Left colon (tissue), 2 donors: Measurements from ENCODE around the gene DHX57. TPM values are rescaled to one million over a fixed set of nuclear protein-coding genes. Genes with fewer than 3 reads are reported as not detected.
"Not testable (repeated sequence)": the region's sequence is repeated elsewhere in the genome, so short reads cannot be mapped to it uniquely, and the experiment has no call there.

Source experiments
- ATAC-seq: fragments of 200-7000 bp; cut with Tn5 transposase; one replicate; pipeline ENCODE4 v1.9.1; 2020; ENCODE audit warnings: mild to moderate bottlenecking, moderate library complexity
- DNase-seq, 2 donors: peaks; one replicate each; pipeline ENCODE4 v3.0.0-alpha.2; 2020
- intact Hi-C, 2 donors: fragments of 100-400 bp; cut with DNase I in 1 of 2; cut with micrococcal nuclease in 1 of 2; formaldehyde crosslinking; loops; one replicate each; pipeline versions ENCODE4 v1.11.2 to v1.14.0; 2022; cut with DNase I, micrococcal nuclease
- total RNA-seq, 2 donors: library from RNA; stranded (reverse); fragmentation: NEBNext Ultra II Directional; extraction: Animal tissue kit (Norgen Biotek cat#: 25700); gene quantifications; one replicate each; pipeline ENCODE4 v1.2.1, GENCODE V29; 2021
- donor health status: DM: no; HTN: no; CAD: no.
- donor health status: DM: yes; HTN: yes; CAD: no.

Gene DHX57
- total RNA-seq, 2 donors from 2014 or later: 9.6 to 14.1 TPM

DNA sequence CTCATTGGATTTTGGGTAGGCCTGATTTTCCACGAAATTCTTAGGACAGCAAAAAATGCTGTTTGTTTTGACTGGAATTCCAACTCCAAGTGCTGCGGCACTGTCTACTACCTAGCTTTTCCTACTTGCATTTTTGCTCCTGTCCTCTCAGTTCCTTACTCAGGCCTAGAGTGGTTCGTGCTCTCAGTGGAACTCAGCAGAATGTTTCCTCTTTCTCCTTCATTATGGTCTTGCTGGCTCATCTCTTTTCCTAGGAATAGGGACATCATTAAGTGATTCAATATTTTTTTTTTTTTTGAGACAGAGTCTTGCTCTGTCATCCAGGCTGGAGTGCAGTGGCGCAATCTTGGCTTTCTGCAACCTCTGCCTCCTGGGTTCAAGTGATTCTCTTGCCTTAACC lies 59.8 kb downstream of the DHX57 start:
- DNase-seq (no peak), ATAC-seq (no peak)
- intact Hi-C loops: no loop called here

GRCh38 chr2:38810488-38810887 lies 65.2 kb downstream of the DHX57 start:
- ATAC-seq: no peak
- intact Hi-C loops: no loop called here
- no peak for DNase-seq

GRCh38 chr2:38808677-38809076 lies 67.1 kb downstream of the DHX57 start:
- intact Hi-C loops: no loop called here
- DNase-seq (no peak), ATAC-seq (no peak)

GRCh38 chr2:38806733-38807059 lies 69.0 kb downstream of the DHX57 start:
- intact Hi-C loops: no loop called here
- DNase-seq (no peak), ATAC-seq (no peak)

DNA sequence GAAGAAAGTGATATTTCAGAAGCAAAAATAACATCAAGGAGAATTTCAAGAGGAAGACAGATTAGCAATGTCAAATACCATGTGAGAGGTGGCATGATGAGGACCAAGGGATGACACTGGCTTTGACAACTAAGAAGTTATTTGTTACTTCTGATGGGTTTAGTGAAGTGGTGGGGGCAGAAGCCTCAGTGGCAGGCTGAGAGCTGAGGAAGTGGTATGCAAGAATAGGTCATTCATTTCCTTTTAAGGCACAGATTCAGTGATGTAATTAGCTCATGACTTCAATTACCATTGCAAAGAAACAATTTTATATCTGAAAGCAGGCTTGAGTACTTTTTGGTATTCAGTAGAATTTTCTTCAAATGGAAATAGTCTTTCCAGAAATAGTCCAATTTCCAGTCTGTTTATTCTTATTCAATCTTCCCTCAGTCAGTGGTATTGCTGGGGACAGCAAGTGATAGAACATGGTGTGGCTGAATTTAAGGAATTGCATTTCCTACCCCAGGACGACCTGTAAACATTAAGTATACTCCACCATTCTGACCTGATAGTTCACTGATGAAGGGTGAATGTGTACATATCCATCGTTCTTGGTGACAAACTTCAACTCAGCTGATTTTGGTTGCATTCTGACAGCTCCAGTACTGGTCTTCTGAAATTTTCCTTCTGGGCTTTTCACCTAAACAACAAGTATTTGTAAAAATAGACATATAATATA lies 69.6 kb downstream of the DHX57 start:
- intact Hi-C loops: no loop called here
- ATAC-seq (no peak), DNase-seq (no peak)

GRCh38 chr2:38797953-38798352 lies 77.8 kb downstream of the DHX57 start:
- intact Hi-C loops: no loop called here
- no peak for DNase-seq
- no peak for ATAC-seq

DNA sequence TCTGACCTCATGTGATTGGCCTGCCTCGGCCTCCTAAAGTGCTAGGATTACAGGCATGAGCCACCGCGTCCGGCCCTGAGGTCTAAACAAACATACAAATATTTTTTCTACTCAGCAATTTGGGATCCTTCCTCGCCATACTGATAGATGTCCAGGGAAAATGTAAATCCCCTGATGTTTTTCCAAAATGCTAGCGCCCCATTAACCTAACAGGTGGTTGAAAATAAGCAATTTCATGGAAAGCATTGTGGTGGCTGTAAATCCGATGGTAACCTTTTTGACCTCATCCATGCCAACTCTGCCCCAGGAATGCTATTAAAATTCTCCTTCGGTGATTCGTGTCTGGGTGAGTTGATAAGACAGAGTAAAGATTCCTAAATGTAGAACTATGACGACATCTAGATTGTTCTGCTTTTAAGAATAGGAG lies 78.5 kb downstream of the DHX57 start:
- DNase-seq (no peak), ATAC-seq (no peak)
- intact Hi-C loops: no loop called here

DNA sequence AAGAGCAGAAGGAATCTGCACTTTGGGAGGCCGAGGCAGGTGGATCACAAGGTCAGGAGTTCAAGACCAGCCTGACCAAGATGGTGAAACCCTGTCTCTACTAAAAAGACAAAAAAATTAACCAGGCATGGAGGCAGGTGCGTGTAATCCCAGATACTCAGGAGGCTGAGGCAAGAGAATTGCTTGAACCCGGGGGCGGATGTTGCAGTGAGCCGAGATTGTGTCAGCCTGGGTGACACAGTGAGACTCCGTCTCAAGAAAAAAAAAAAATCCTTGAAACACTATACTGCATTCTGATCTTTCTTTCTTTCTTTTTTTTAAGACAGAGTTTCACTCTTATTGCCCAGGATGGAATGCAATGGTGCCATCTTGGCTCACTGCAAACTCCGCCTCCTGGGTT lies 80.7 kb downstream of the DHX57 start:
- ATAC-seq, intact Hi-C loops, DNase-seq: not testable (repeated sequence)

DNA sequence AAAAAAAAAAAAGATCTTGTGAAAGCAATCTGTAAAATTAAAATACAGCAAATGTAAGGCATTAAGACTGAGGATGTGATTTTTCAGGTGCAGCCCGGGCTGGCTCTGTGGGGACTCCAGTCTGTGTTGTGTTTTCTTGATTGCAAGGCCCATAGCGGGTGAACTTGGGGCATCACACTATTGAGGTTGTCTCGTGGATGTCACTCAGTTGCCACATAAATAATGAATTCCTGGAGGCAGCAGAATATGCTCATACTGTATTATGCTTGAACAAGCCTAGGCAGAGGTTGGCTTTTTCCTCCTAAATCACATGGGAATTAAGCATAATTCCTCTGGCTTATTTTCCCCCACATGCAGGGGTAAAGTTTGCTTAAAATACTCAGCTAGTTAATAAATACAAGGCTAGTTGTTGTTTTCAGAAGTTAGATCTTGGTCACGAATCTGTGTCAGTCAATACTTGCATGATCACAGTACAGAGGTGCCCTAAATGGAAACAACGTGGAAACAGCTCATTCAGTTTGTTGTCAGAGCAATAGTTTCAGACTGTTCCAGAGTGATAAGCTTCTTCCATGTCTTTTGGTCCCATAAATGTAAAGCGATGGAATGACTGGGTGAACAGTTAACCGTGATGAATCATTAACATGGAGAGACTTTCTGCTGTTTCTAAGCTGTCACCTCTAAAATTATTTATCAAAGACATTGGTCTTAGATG lies 81.3 kb downstream of the DHX57 start:
- peak; percentile 80 for ATAC-seq
- intact Hi-C loops: no loop called here
- no peak for DNase-seq

GRCh38 chr2:38793511-38793910 lies 82.2 kb downstream of the DHX57 start:
- intact Hi-C loops: no loop called here
- DNase-seq: no peak
- ATAC-seq: peak; percentile 44

DNA sequence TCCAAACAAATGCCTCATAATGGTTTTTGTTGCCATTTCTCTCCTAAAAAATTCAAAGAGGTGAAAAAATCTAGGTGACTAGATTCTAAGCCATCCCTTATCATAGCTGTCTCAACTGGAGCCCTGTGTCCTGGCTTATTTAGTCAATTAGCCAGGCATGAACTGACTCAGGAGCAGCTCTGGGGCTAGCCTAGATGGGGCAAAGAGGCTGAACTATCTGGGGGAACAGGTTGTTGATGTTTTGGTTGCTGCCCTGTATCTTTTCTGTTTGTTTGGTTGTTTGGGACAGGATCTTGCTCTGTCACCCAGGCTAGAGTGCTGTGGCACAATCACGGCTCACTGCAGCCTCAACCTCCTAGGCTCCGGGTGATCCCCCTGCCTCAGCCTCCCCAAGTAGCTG lies 83.0 kb downstream of the DHX57 start:
- DNase-seq: no peak
- intact Hi-C loops: no loop called here
- no peak for ATAC-seq

- ATAC-seq, DNase-seq, intact Hi-C loops: not testable (repeated sequence)
Observed at GRCh38 chr2:38792321-38792720, 83.4 kb downstream of the DHX57 start.

DNA sequence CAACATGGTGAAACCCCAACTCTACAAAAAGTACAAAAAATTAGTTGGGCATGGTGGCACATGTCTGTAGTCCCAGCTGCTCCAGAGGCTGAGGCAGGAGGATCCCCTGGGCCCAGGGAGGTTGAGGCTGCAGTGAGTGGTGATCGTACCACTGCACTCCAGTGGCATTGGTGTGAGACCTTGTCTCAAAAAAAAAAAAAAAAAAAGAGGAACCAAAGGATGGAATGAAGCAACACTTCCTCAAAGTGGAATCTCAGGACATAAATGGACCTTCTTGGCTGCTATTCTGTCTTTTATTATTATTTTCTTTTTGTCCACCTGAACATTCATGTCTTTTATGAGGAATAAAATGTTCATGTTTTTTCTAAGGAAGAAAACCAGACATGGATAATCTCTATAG lies 84.0 kb downstream of the DHX57 start:
- DNase-seq: no peak
- ATAC-seq: no peak
- intact Hi-C loops: no loop called here

DNA sequence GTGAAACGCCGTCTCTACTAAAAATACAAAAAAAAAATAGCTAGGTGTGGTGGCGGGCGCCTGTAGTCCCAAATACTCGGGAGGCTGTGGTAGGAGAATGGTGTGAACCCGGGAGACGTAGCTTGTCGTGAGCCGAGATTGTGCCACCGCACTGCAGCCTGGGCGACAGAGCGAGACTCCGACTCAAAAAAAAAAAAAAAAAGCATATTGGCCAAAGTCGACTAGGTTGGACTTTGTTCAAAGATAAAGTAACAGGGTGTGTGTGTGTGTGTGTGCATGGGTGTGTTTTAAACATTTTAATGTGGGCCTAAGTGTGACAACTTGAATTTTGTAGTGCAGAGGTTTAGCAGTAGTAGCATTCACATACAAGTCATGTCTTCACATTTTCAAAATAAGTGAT lies 86.0 kb downstream of the DHX57 start:
- intact Hi-C loops: no loop called here
- ATAC-seq (peak; percentile 84), DNase-seq (peak; percentile 26)

DNA sequence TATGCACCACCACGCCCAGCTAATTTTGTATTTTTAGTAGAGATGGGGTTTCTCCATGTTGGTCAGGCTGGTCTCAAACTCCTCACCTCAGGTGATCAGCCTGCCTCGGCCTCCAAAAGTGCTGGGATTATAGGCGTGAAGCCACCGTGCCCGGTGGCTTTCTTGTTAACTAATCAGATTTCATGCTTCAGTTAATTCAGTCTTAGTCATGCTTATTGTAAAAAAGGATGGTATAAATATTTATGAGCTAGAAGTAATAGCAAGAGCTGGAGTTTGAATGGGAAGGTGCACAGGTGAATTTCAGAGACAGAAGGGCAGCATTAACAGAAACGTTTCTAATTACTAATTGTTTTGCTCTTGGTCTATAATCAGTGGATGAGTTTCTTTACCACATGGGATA lies 87.4 kb downstream of the DHX57 start:
- ATAC-seq: no peak
- no peak for DNase-seq
- intact Hi-C loops: no loop called here

DNA sequence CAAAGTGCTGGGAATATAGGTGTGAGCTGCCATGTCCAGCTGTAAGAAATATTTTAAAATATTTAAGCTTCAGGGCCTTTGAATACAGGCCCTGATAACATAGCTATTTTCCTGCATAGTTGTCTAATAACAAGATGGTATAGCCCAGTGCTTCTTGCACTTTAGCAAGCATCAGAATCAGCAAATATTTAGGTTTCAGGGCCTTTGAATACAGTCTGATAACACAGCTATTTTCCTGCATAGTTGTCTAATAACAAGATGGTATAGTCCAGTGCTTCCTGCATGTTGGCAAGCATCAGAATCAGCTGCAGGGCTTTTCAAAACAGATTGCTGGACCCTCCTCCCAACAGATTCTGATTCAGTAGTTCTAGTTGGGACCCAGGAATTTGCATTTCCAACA lies 92.1 kb downstream of the DHX57 start:
- DNase-seq (no peak), ATAC-seq (no peak)
- intact Hi-C loops: no loop called here

DNA sequence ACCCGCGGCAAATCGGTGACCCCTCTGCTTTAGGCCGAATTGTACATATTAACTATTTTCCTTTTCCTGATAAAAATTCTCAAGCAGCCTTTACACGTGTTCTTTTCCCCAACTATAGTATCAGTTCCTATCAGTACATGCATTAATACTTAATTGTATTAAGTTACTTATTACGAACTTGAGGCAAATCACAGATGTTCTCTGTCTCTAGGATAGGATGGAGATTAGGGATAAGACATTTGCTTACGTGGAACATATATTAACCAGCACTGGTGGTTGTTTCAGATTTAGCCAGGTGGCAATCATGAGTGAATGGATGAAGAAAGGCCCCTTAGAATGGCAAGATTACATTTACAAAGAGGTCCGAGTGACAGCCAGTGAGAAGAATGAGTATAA lies 97.0 kb downstream of the DHX57 start:
- intact Hi-C loops: no loop called here
- no peak for ATAC-seq
- DNase-seq: no peak

DNA sequence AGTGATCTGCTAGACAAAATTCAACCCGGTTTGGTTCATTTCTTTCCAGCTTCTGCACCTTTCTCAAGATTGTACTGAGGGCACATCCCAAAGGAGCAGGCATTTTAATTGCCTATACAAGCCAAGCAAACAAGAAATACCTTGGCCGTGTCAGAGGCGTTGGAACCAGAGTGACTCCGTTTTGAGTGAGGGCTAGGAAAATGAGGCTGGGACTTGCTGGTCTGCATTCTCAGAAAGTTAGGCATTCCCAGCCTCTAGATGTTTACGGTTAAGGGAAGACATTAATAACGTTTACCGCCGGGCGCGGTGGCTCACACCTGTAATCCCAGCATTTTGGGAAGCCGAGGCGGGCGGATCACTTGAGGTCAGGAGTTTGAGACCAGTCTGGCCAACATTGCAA lies 99.2 kb downstream of the DHX57 start:
- ATAC-seq (no peak), DNase-seq (no peak)
- intact Hi-C loops: no loop called here

DNA sequence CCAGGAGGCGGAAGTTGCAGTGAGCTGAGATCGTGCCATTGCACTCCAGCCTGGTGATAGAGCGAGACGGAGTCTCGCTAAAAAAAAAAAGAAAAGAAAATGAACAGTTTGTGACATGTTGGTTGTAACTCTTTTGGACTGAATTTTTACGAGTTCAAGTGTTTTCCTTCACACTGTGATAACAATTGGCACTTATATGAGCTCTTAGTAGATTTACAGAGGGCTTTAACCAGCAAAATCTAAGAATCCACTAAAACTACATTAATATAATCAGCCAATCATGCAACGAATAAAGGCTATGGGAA lies 99.9 kb downstream of the DHX57 start:
- ATAC-seq (no peak), DNase-seq (no peak)

GRCh38 chr2:38775097-38775920 lies 100.4 kb downstream of the DHX57 start:
- ATAC-seq (no peak), DNase-seq (no peak)
- intact Hi-C loops: no loop called here

More for the DNA sequence above, 99.9 kb downstream of the DHX57 start:
- intact Hi-C loops: no loop called here
